H1 (cell line): ENCODE results near the gene ADGRV1. TPM values are rescaled to one million over a fixed set of nuclear protein-coding genes. Genes with fewer than 3 reads are reported as not detected.

Experiments
- CTCF ChIA-PET: fragments of 300-600 bp; sonication (Branson Sonifier 250); formaldehyde crosslinking; loops from one replicate; lab custom pipeline; 2021; ENCODE audit not compliant: partially characterized antibody; lab: Charles Lee
- POLR2A ChIA-PET: fragments of 300-600 bp; sonication (Branson Sonifier 250); formaldehyde crosslinking; loops from one replicate; lab custom pipeline; 2021; ENCODE audit warnings: inconsistent platforms; ENCODE audit not compliant: partially characterized antibody; lab: Charles Lee
- DNase-seq, 2 experiments: peaks; one replicate each; pipeline versions ENCODE4 v3.0.0 to v3.0.0-alpha.2; 2010 to 2022; ENCODE audit warnings: low spot score in 2 of 2, low read depth in 1 of 2, mixed read lengths in 1 of 2
- FAIRE-seq: peaks from 2 replicates; lab custom pipeline; 2011; peaks lifted over from hg19 to GRCh38; lab: Jason Lieb, UNC
- H2AFZ ChIP-seq: 2 replicates; pipeline ENCODE4 v1.8.1; 2012; ENCODE audit warnings: low read length, inconsistent platforms
- H2AK5ac ChIP-seq: 2 replicates; pipeline ENCODE4 v1.6.1; 2013; ENCODE audit warnings: low read depth, low read length
- H2BK120ac ChIP-seq: replicated peaks from 2 replicates; pipeline ENCODE3; 2013; ENCODE audit warnings: low read depth, low read length, inconsistent platforms
- H2BK12ac ChIP-seq: 2 replicates; pipeline ENCODE4 v1.6.1; 2013; ENCODE audit warnings: low read depth, low read length
- H2BK15ac ChIP-seq: 2 replicates; pipeline ENCODE4 v1.6.1; 2013; ENCODE audit warnings: low read length
- H2BK20ac ChIP-seq: 2 replicates; pipeline ENCODE4 v1.6.1; 2013; ENCODE audit warnings: low read length
- H2BK5ac ChIP-seq: 2 replicates; pipeline ENCODE4 v1.6.1; 2013; ENCODE audit warnings: low read depth, low read length
- H3K14ac ChIP-seq: 2 replicates; pipeline ENCODE4 v1.6.1; 2013; ENCODE audit warnings: inconsistent platforms; ENCODE audit not compliant: insufficient read length
- H3K18ac ChIP-seq: 2 replicates; pipeline ENCODE4 v1.6.1; 2013; ENCODE audit warnings: low read length; ENCODE audit errors: extremely low read depth
- H3K23ac ChIP-seq: 2 replicates; pipeline ENCODE4 v1.6.1; 2013; ENCODE audit warnings: inconsistent platforms; ENCODE audit not compliant: insufficient read length
- H3K23me2 ChIP-seq: 2 replicates; pipeline ENCODE4 v1.6.1; 2013; ENCODE audit warnings: low read depth, low read length
- H3K27ac ChIP-seq: 2 replicates; pipeline ENCODE4 v1.6.1; 2011; ENCODE audit warnings: low read depth, low read length, inconsistent platforms
- H3K27me3 ChIP-seq, 4 experiments: replicated peaks in 1 of 4; 1 replicate in 1 of 4; 2 replicates in 3 of 4; pipeline versions ENCODE4 v1.6.1 to v1.8.1; 2011 to 2013; ENCODE audit warnings: low read length in 3 of 4, mild to moderate bottlenecking in 3 of 4, inconsistent platforms in 2 of 4, mixed read lengths in 2 of 4, moderate library complexity in 1 of 4; ENCODE audit not compliant: control insufficient read depth in 3 of 4, insufficient read depth in 3 of 4; ENCODE audit errors: extremely low read depth in 1 of 4
- H3K36me3 ChIP-seq, 4 experiments: 2 replicates each; pipeline versions ENCODE4 v1.6.1 to v1.8.1; 2011 to 2013; ENCODE audit warnings: mild to moderate bottlenecking in 4 of 4, low read length in 3 of 4, moderate library complexity in 2 of 4, control low read depth in 1 of 4, inconsistent platforms in 1 of 4; ENCODE audit not compliant: insufficient read depth in 4 of 4, control insufficient read depth in 2 of 4
- H3K4ac ChIP-seq: replicated peaks from 2 replicates; pipeline ENCODE3; 2013; ENCODE audit warnings: low read length, low read depth, mixed read lengths, inconsistent platforms; ENCODE audit not compliant: insufficient read length
- H3K4me1 ChIP-seq, 4 experiments: replicated peaks in 1 of 4; 1 replicate in 1 of 4; 2 replicates in 3 of 4; pipeline versions ENCODE4 v1.6.1 to v1.8.1; 2011 to 2013; ENCODE audit warnings: low read length in 3 of 4, inconsistent platforms in 2 of 4, mixed read lengths in 1 of 4; ENCODE audit not compliant: insufficient read depth in 4 of 4, control insufficient read depth in 3 of 4
- H3K4me2 ChIP-seq, 2 experiments: 2 replicates each; pipeline versions ENCODE4 v1.6.1 to v1.8.1; 2011 to 2013; ENCODE audit warnings: low read depth in 2 of 2, low read length in 2 of 2, control low read depth in 1 of 2, inconsistent platforms in 1 of 2, mild to moderate bottlenecking in 1 of 2; ENCODE audit not compliant: insufficient read depth in 1 of 2
- H3K4me3 ChIP-seq, 4 experiments: fragments of 200-600, 300-600 bp in 1 of 4; sonication (generic), shearing (Covaris generic), sonication (Bioruptor Twin) in 1 of 4; 2 replicates each; pipeline versions ENCODE4 v1.5.1 to v1.8.1; 2011 to 2016; ENCODE audit warnings: low read length in 4 of 4, low read depth in 3 of 4, control low read depth in 2 of 4, inconsistent platforms in 2 of 4, mild to moderate bottlenecking in 2 of 4, mixed read lengths in 1 of 4, moderate library complexity in 1 of 4; ENCODE audit not compliant: insufficient read depth in 2 of 4; ENCODE audit errors: extremely low read depth in 1 of 4
- H3K56ac ChIP-seq: replicated peaks from 2 replicates; pipeline ENCODE3; 2013; ENCODE audit warnings: low read depth, mild to moderate bottlenecking, mixed read lengths, low read length, inconsistent platforms; ENCODE audit not compliant: insufficient read length
- H3K79me1 ChIP-seq: 2 replicates; pipeline ENCODE4 v1.6.1; 2013; ENCODE audit warnings: low read depth, low read length, control low read depth
- H3K79me2 ChIP-seq, 2 experiments: 2 replicates each; pipeline versions ENCODE4 v1.6.1 to v1.8.1; 2012 to 2013; ENCODE audit warnings: low read length in 2 of 2, mild to moderate bottlenecking in 2 of 2, inconsistent platforms in 1 of 2; ENCODE audit not compliant: insufficient read depth in 2 of 2, control insufficient read depth in 1 of 2
- H3K9ac ChIP-seq, 4 experiments: replicated peaks in 1 of 4; 1 replicate in 1 of 4; 2 replicates in 3 of 4; pipeline versions ENCODE4 v1.6.1 to v1.8.1; 2011 to 2013; ENCODE audit warnings: low read depth in 3 of 4, low read length in 3 of 4, control low read depth in 2 of 4, mild to moderate bottlenecking in 2 of 4, moderate library complexity in 2 of 4, inconsistent platforms in 1 of 4; ENCODE audit errors: extremely low read depth in 1 of 4
- H3K9me3 ChIP-seq, 2 experiments: 2 replicates each; pipeline versions ENCODE4 v1.6.1 to v1.8.1; 2012 to 2013; ENCODE audit warnings: mild to moderate bottlenecking in 2 of 2, moderate library complexity in 2 of 2, control low read depth in 1 of 2, inconsistent platforms in 1 of 2, low read depth in 1 of 2, low read length in 1 of 2, mixed read lengths in 1 of 2; ENCODE audit not compliant: insufficient read depth in 2 of 2
- H4K20me1 ChIP-seq, 2 experiments: replicated peaks in 1 of 2; 2 replicates each; pipeline versions ENCODE3 to v1.8.1; 2011 to 2013; ENCODE audit warnings: inconsistent platforms in 2 of 2, low read length in 2 of 2, mild to moderate bottlenecking in 1 of 2; ENCODE audit not compliant: insufficient read depth in 2 of 2, control insufficient read depth in 1 of 2
- H4K5ac ChIP-seq: 2 replicates; pipeline ENCODE4 v1.6.1; 2013; ENCODE audit warnings: low read length, low read depth, mixed read lengths, inconsistent platforms; ENCODE audit not compliant: insufficient read length
- H4K8ac ChIP-seq: 2 replicates; pipeline ENCODE4 v1.8.0; 2013; ENCODE audit warnings: mild to moderate bottlenecking, moderate library complexity, low read length, inconsistent platforms; ENCODE audit not compliant: insufficient read depth; ENCODE audit errors: extremely low read depth
- H4K91ac ChIP-seq: replicated peaks from 2 replicates; pipeline ENCODE3; 2013; ENCODE audit warnings: low read length, mixed read lengths, inconsistent platforms; ENCODE audit not compliant: insufficient read length
- ATF3 ChIP-seq: IDR thresholded peaks from 2 replicates; pipeline ENCODE4 v1.6.1; 2011; ENCODE audit warnings: low read depth, mild to moderate bottlenecking, low read length; ENCODE audit not compliant: insufficient read depth
- CBX8 ChIP-seq: fragments of 300-800, 300-1000 bp; sonication (generic); IDR thresholded peaks from 2 replicates; pipeline ENCODE4 v1.7.1; 2016; ENCODE audit warnings: low read depth, low read length, borderline replicate concordance
- CEBPB ChIP-seq: IDR thresholded peaks from 2 replicates; pipeline ENCODE4 v1.6.1; 2012; ENCODE audit warnings: low read depth, low read length
- CREB1 ChIP-seq: IDR thresholded peaks from 2 replicates; pipeline ENCODE4 v1.6.1; 2012; ENCODE audit warnings: inconsistent platforms
- EGR1 ChIP-seq: IDR thresholded peaks from 2 replicates; pipeline ENCODE4 v1.6.1; 2011; ENCODE audit warnings: low read depth, low read length, borderline replicate concordance
- GTF2F1 ChIP-seq: IDR thresholded peaks from 2 replicates; pipeline ENCODE4 v1.6.1; 2012; ENCODE audit warnings: low read depth, low read length, improper control_type of control experiment, borderline replicate concordance
- KDM4A ChIP-seq: IDR thresholded peaks from one replicate; pipeline ENCODE4 v1.7.1; 2012; ENCODE audit warnings: low read depth, mild to moderate bottlenecking, moderate library complexity, low read length, inconsistent platforms; ENCODE audit not compliant: severe bottlenecking
- KDM5A ChIP-seq: fragments of 200-600 bp; IDR thresholded peaks from 2 replicates; pipeline ENCODE4 v1.7.1; 2012; ENCODE audit warnings: mild to moderate bottlenecking, low read length, inconsistent platforms, mixed read lengths
- MAX ChIP-seq: IDR thresholded peaks from 2 replicates; pipeline ENCODE4 v1.6.1; 2012; ENCODE audit warnings: inconsistent platforms
- NRF1 ChIP-seq: IDR thresholded peaks from 2 replicates; pipeline ENCODE4 v1.6.1; 2011; ENCODE audit warnings: mild to moderate bottlenecking, low read depth, low read length, improper control_type of control experiment
- POLR2AphosphoS5 ChIP-seq: IDR thresholded peaks from 2 replicates; pipeline ENCODE4 v1.6.1; 2011; ENCODE audit warnings: low read depth, low read length
- RBBP5 ChIP-seq: IDR thresholded peaks from 2 replicates; pipeline ENCODE4 v1.7.1; 2012; ENCODE audit warnings: low read depth, mild to moderate bottlenecking, inconsistent platforms, low read length, moderate library complexity, borderline replicate concordance
- RXRA ChIP-seq: IDR thresholded peaks from 2 replicates; pipeline ENCODE4 v1.6.1; 2011; ENCODE audit warnings: low read depth, mild to moderate bottlenecking, low read length, moderate library complexity; ENCODE audit not compliant: insufficient read depth
- SIRT6 ChIP-seq: IDR thresholded peaks from one replicate; pipeline ENCODE4 v1.7.1; 2012; ENCODE audit warnings: low read length, inconsistent platforms
- TAF1 ChIP-seq: IDR thresholded peaks from 2 replicates; pipeline ENCODE4 v1.6.1; 2011; ENCODE audit warnings: mild to moderate bottlenecking, low read depth, low read length
- WGBS, 2 experiments: shearing (Covaris generic) in 1 of 2; methylation state at CpG; one replicate each; pipeline versions ENCODE4 v1.1.6 to v1.1.7; 2013 to 2015; ENCODE audit warnings: low lambda C conversion rate in 2 of 2, mixed read lengths in 2 of 2, inconsistent platforms in 1 of 2, low coverage in 1 of 2, missing lambda C conversion rate in 1 of 2; ENCODE audit not compliant: insufficient replicate concordance in 2 of 2, insufficient coverage in 1 of 2, insufficient read length in 1 of 2; ENCODE audit errors: extremely low coverage in 1 of 2, missing lambda C conversion rate in 1 of 2; 5-methylcytosine and 5-hydroxymethylcytosine counted together
- polyA plus RNA-seq, 7 experiments: library from polyadenylated mRNA; depleted of rRNA in 3 of 7; stranded (reverse) in 5 of 7; unstranded in 2 of 7; fragments of >200 nt in 5 of 7; fragments of 200-250 nt in 2 of 7; gene quantifications; 1 replicate in 5 of 7; 2 replicates in 1 of 7; 4 replicates in 1 of 7; pipeline versions ENCODE4 v1.2.1 to v1.2.3, GENCODE V29; 2011 to 2013; ENCODE audit warnings: missing spikeins in 2 of 7, mixed read lengths in 2 of 7
- total RNA-seq: library from RNA; stranded (reverse); fragmentation: NEBNext Ultra II Directional; extraction: Animal tissue kit (Norgen Biotek cat#: 25700); gene quantifications from 2 replicates; pipeline ENCODE4 v1.2.1, GENCODE V29; 2021

The ADGRV1 gene
- total and polyA plus RNA-seq, 2 of the 8 experiments (the other 6 are each of a cell fraction or from before 2014, with no cell fraction given) = 53.1 to 62.2 TPM

GRCh38 chr5:90911169-90911568 lies 352.6 kb downstream of the ADGRV1 start:
- no peak overlapping the region for H2BK120ac ChIP-seq
- no peak overlapping the region for H3K23ac ChIP-seq
- no peaks in the 10 kb centered on the region; a peak in 1 of 8 replicates for H3K36me3 ChIP-seq
- H2BK20ac ChIP-seq = no peak overlapping the region
- FAIRE-seq = no peak
- H3K79me2 ChIP-seq = peaks cover 0 to 3% of the 10 kb centered on the region in 2 experiments; a peak in 1 of 4 replicates
- H4K5ac ChIP-seq = no peak overlapping the region
- WGBS, 2 experiments = 89% methylated on average over 1 of the region's 1 CpG; no CpG with 5 or more reads in 1 of the 2 experiments
- no peak overlapping the region for H3K56ac ChIP-seq
- no peaks in the 10 kb centered on the region for H3K9me3 ChIP-seq
- H3K9ac ChIP-seq = no peak overlapping the region
- no peaks in the 10 kb centered on the region for H3K23me2 ChIP-seq
- CTCF ChIA-PET = interaction anchor here (0.8 to 1.0 kb wide), 3 partner anchors 11 to 441 kb away, joined by 3 read pairs; no protein-coding TSS in a partner anchor
- no peak overlapping the region for H3K18ac ChIP-seq
- no peak for DNase-seq
- no peak overlapping the region for H3K4me2 ChIP-seq
- no peak overlapping the region for H2AFZ ChIP-seq
- no peak overlapping the region for H4K8ac ChIP-seq
- H2BK5ac ChIP-seq = no peak overlapping the region
- H4K20me1 ChIP-seq = no peaks in the 10 kb centered on the region
- POLR2A ChIA-PET = interaction anchor here (1.3 to 1.4 kb wide), 2 partner anchors 18 to 470 kb away, joined by 3 to 6 read pairs; no protein-coding TSS in a partner anchor
- H3K27me3 ChIP-seq = no peaks in the 10 kb centered on the region
- no peak overlapping the region for H3K27ac ChIP-seq
- H3K79me1 ChIP-seq = no peaks in the 10 kb centered on the region
- H3K4me1 ChIP-seq = peaks cover 0 to 5% (median 1%) of the 10 kb centered on the region in 4 experiments; a peak in 2 of 7 replicates
- no peak overlapping the region for H2BK12ac ChIP-seq
- H3K14ac ChIP-seq = no peak overlapping the region
- no peak overlapping the region for H4K91ac ChIP-seq
- no peak overlapping the region for H3K4me3 ChIP-seq
- no peak overlapping the region for H2BK15ac ChIP-seq
- TF ChIP-seq CREB1 (no peak), SIRT6 (no peak), ATF3 (no peak), TAF1 (no peak), POLR2AphosphoS5 (no peak), MAX (no peak), RXRA (no peak), RBBP5 (no peak), CEBPB (no peak), KDM4A (no peak), GTF2F1 (no peak), EGR1 (no peak), CBX8 (no peak), NRF1 (no peak), KDM5A (no peak)
- TF ChIP-seq, all 59 proteins: peak for 0
- Histone ChIP-seq H3K4ac (no peak overlapping the region), H2AK5ac (no peak overlapping the region)
